Prostate gland (tissue), 2 donors: ENCODE measurements around the gene TAS1R3. TPM values are rescaled to one million over a fixed set of nuclear protein-coding genes. Genes with fewer than 3 reads are reported as not detected.

Experiments used
- DNase-seq: peaks from one replicate; pipeline ENCODE4 v3.0.0-alpha.2; 2019; ENCODE audit warnings: low spot score
- H3K27ac ChIP-seq, 2 donors: fragments of 200-600 bp; sonication (generic); 2 replicates each; pipeline ENCODE4 v1.5.1; 2017 to 2019
- H3K27me3 ChIP-seq: fragments of 200-600 bp; sonication (generic); replicated peaks from 2 replicates; pipeline ENCODE4 v1.5.1; 2019; ENCODE audit not compliant: insufficient read depth
- H3K36me3 ChIP-seq, 2 donors: fragments of 200-600 bp; sonication (generic); 1 replicate in 1 of 2; 2 replicates in 1 of 2; pipeline versions ENCODE4 v1.5.1 to v1.8.1; 2017 to 2019
- H3K4me1 ChIP-seq: fragments of 200-600 bp; sonication (generic); replicated peaks from 2 replicates; pipeline ENCODE4 v1.5.1; 2019
- H3K4me3 ChIP-seq, 2 donors: fragments of 200-600 bp; sonication (generic); 2 replicates each; pipeline ENCODE4 v1.5.1; 2017 to 2019
- H3K9me3 ChIP-seq: fragments of 200-600 bp; sonication (generic); 2 replicates; pipeline ENCODE4 v1.5.1; 2017
- CTCF ChIP-seq, 4 experiments: fragments of 200-600 bp in 2 of 4; fragments of 450-650 bp in 2 of 4; sonication (generic) in 2 of 4; IDR thresholded peaks; 1 replicate in 3 of 4; 2 replicates in 1 of 4; pipeline ENCODE4 v1.5.1; 2016 to 2019; ENCODE audit warnings: antibody characterized with exemption in 4 of 4, mild to moderate bottlenecking in 2 of 4, moderate library complexity in 2 of 4
- POLR2A ChIP-seq: fragments of 450-650 bp; IDR thresholded peaks from one replicate; pipeline ENCODE4 v1.6.1; 2016; ENCODE audit warnings: antibody characterized with exemption, mild to moderate bottlenecking
- POLR2AphosphoS5 ChIP-seq: sonication (generic); formaldehyde crosslinking; IDR thresholded peaks from one replicate; pipeline ENCODE4 v1.6.1; 2017; ENCODE audit warnings: antibody characterized with exemption
- WGBS: methylation state at CpG from one replicate; pipeline ENCODE4 v1.1.5; 2018; 5-methylcytosine and 5-hydroxymethylcytosine counted together
- intact Hi-C: fragments of 100-400 bp; cut with DNase I; formaldehyde crosslinking; loops from one replicate; pipeline ENCODE4 v1.14.2; 2022
- total RNA-seq, 2 donors: library from RNA; depleted of rRNA; stranded (reverse); fragments of >200 nt; gene quantifications; one replicate each; pipeline ENCODE4 v1.1.0, GENCODE V29; 2016

Gene TAS1R3
- total RNA-seq, 2 donors from 2014 or later: 0.80 TPM; not detected in 1

- DNase-seq: no peak
- TF ChIP-seq POLR2AphosphoS5: no peak
- TF ChIP-seq POLR2A: no peak
- no peak for TF ChIP-seq CTCF (IDR thresholded peaks at IDR 0.05)
- intact Hi-C loops: no loop called here
- Histone ChIP-seq H3K36me3 (no peaks in the 10 kb centered on the region), H3K27ac (no peak overlapping the region), H3K27me3 (peaks cover 3% of the 10 kb centered on the region), H3K4me3 (no peak overlapping the region), H3K9me3 (no peaks in the 10 kb centered on the region), H3K4me1 (peaks cover 4% of the 10 kb centered on the region)
- WGBS: 86% methylated on average over 34 of the region's 46 CpGs
These were observed 43.6 kb upstream of the TAS1R3 start for GRCh38 chr1:1287288-1288110.

- peak; percentile 47 for DNase-seq
- 65% methylated on average over 15 of the region's 15 CpGs for WGBS
- Histone ChIP-seq H3K27me3 (no peaks in the 10 kb centered on the region), H3K4me1 (peaks cover 4% of the 10 kb centered on the region), H3K36me3 (no peaks in the 10 kb centered on the region), H3K9me3 (no peaks in the 10 kb centered on the region), H3K27ac (no peak overlapping the region), H3K4me3 (no peak overlapping the region)
- no peak for TF ChIP-seq POLR2A
- peak in 3 of 4 experiments; percentile 47 to 78 (median 70) for TF ChIP-seq CTCF (IDR thresholded peaks at IDR 0.05)
- intact Hi-C loops: no loop called here
These were observed 40.8 kb upstream of the TAS1R3 start for GRCh38 chr1:1290238-1290731.

- Histone ChIP-seq H3K4me3 (no peak overlapping the region), H3K36me3 (no peaks in the 10 kb centered on the region), H3K9me3 (no peaks in the 10 kb centered on the region), H3K27ac (no peak overlapping the region), H3K27me3 (no peaks in the 10 kb centered on the region), H3K4me1 (peaks cover 4% of the 10 kb centered on the region)
- TF ChIP-seq POLR2A (no peak), POLR2AphosphoS5 (no peak), CTCF (IDR thresholded peaks at IDR 0.05) (no peak)
- DNase-seq: no peak
- intact Hi-C loops: no loop called here
- WGBS: 28% methylated on average over 25 of the region's 28 CpGs
These were observed 40.0 kb upstream of the TAS1R3 start for GRCh38 chr1:1291023-1291528.

GRCh38 chr1:1291548-1292441 is 39.3 kb upstream of the TAS1R3 start:
- Histone ChIP-seq H3K9me3 (no peaks in the 10 kb centered on the region), H3K4me1 (peaks cover 4% of the 10 kb centered on the region), H3K36me3 (no peaks in the 10 kb centered on the region), H3K27ac (no peak overlapping the region), H3K27me3 (no peaks in the 10 kb centered on the region), H3K4me3 (no peak overlapping the region)
- TF ChIP-seq CTCF (IDR thresholded peaks at IDR 0.05) (peak; percentile 58 to 94 (median 78)), POLR2A (no peak), POLR2AphosphoS5 (peak; percentile 18)
- peak; percentile 86 for DNase-seq
- intact Hi-C loops: loop anchor here (1.0 kb wide), 1 partner anchor 169 kb away; no protein-coding TSS in a partner anchor
- WGBS: 52% methylated on average over 39 of the region's 45 CpGs
